ENCODE measurements around the gene PHC3.

GRCh38 chr3:170159459-170159858 is 22.1 kb downstream of the PHC3 start:
- TF ChIP-seq CTCF (IDR thresholded peaks at IDR 0.05) = no peak
- TF ChIP-seq EP300 (IDR thresholded peaks at IDR 0.05) = no peak
- TF ChIP-seq POLR2AphosphoS5 (IDR thresholded peaks at IDR 0.05) = no peak
- TF ChIP-seq POLR2A (IDR thresholded peaks at IDR 0.05) = no peak
